ENCODE data around the gene FBXO44.

Gene FBXO44

GRCh38 chr1:11682287-11682771 lies 27.7 kb downstream of the FBXO44 start:
- H3K27me3 ChIP-seq (ENCODE audit: insufficient read depth, insufficient read length) = no peaks in the 10 kb centered on the region
- H3K4me3 ChIP-seq (ENCODE audit: insufficient read length, low read depth) = peak overlapping the region; percentile 37
- H3K4me1 ChIP-seq (ENCODE audit: insufficient read depth, insufficient read length) = peaks cover 7% of the 10 kb centered on the region
- TF ChIP-seq ZNF274 (IDR thresholded peaks at IDR 0.05; ENCODE audit: low read depth, low read length) (no peak), SUZ12 (IDR thresholded peaks at IDR 0.05; ENCODE audit: extremely low read depth, insufficient read depth, insufficient read length) (no peak), YY1 (IDR thresholded peaks at IDR 0.05; ENCODE audit: insufficient read depth, insufficient read length) (no peak)
- DNase-seq (ENCODE audit: low read depth, low spot score) = peak; percentile 84
- H3K36me3 ChIP-seq (ENCODE audit: insufficient read depth, insufficient read length, low read length) = peaks cover 9% of the 10 kb centered on the region
- H3K9ac ChIP-seq (ENCODE audit: insufficient read length, low read depth) = peak overlapping the region; percentile 77
- no peaks in the 10 kb centered on the region for H3K9me3 ChIP-seq (ENCODE audit: insufficient read depth, low read length)

- H3K9me3 ChIP-seq (ENCODE audit: insufficient read depth, low read length) = no peaks in the 10 kb centered on the region
- peaks cover 6% of the 10 kb centered on the region for H3K4me1 ChIP-seq (ENCODE audit: insufficient read depth, insufficient read length)
- H3K36me3 ChIP-seq (ENCODE audit: insufficient read depth, insufficient read length, low read length) = peaks cover 4% of the 10 kb centered on the region
- H3K4me3 ChIP-seq (ENCODE audit: insufficient read length, low read depth) = no peak overlapping the region
- no peak for DNase-seq (ENCODE audit: low read depth, low spot score)
- peak overlapping the region; percentile 62 for H3K9ac ChIP-seq (ENCODE audit: insufficient read length, low read depth)
- TF ChIP-seq YY1 (IDR thresholded peaks at IDR 0.05; ENCODE audit: insufficient read depth, insufficient read length) = no peak
- no peak for TF ChIP-seq SUZ12 (IDR thresholded peaks at IDR 0.05; ENCODE audit: extremely low read depth, insufficient read depth, insufficient read length)
- no peak for TF ChIP-seq ZNF274 (IDR thresholded peaks at IDR 0.05; ENCODE audit: low read depth, low read length)
- no peaks in the 10 kb centered on the region for H3K27me3 ChIP-seq (ENCODE audit: insufficient read depth, insufficient read length)
Measured at GRCh38 chr1:11682799-11683198, 28.1 kb downstream of the FBXO44 start.

GRCh38 chr1:11684070-11684469 lies 29.4 kb downstream of the FBXO44 start:
- no peak overlapping the region for H3K4me3 ChIP-seq (ENCODE audit: insufficient read length, low read depth)
- no peaks in the 10 kb centered on the region for H3K27me3 ChIP-seq (ENCODE audit: insufficient read depth, insufficient read length)
- peaks cover 10% of the 10 kb centered on the region for H3K4me1 ChIP-seq (ENCODE audit: insufficient read depth, insufficient read length)
- DNase-seq (ENCODE audit: low read depth, low spot score) = no peak
- H3K9ac ChIP-seq (ENCODE audit: insufficient read length, low read depth) = no peak overlapping the region
- peaks cover 4% of the 10 kb centered on the region for H3K36me3 ChIP-seq (ENCODE audit: insufficient read depth, insufficient read length, low read length)
- TF ChIP-seq YY1 (IDR thresholded peaks at IDR 0.05; ENCODE audit: insufficient read depth, insufficient read length) (no peak), ZNF274 (IDR thresholded peaks at IDR 0.05; ENCODE audit: low read depth, low read length) (no peak), SUZ12 (IDR thresholded peaks at IDR 0.05; ENCODE audit: extremely low read depth, insufficient read depth, insufficient read length) (no peak)
- no peaks in the 10 kb centered on the region for H3K9me3 ChIP-seq (ENCODE audit: insufficient read depth, low read length)

GRCh38 chr1:11685210-11685752 lies 30.6 kb downstream of the FBXO44 start:
- H3K4me1 ChIP-seq (ENCODE audit: insufficient read depth, insufficient read length) = peaks cover 10% of the 10 kb centered on the region
- no peaks in the 10 kb centered on the region for H3K27me3 ChIP-seq (ENCODE audit: insufficient read depth, insufficient read length)
- no peak for DNase-seq (ENCODE audit: low read depth, low spot score)
- no peaks in the 10 kb centered on the region for H3K36me3 ChIP-seq (ENCODE audit: insufficient read depth, insufficient read length, low read length)
- H3K9ac ChIP-seq (ENCODE audit: insufficient read length, low read depth) = no peak overlapping the region
- H3K4me3 ChIP-seq (ENCODE audit: insufficient read length, low read depth) = no peak overlapping the region
- H3K9me3 ChIP-seq (ENCODE audit: insufficient read depth, low read length) = no peaks in the 10 kb centered on the region
- no peak for TF ChIP-seq YY1 (IDR thresholded peaks at IDR 0.05; ENCODE audit: insufficient read depth, insufficient read length)
- TF ChIP-seq ZNF274 (IDR thresholded peaks at IDR 0.05; ENCODE audit: low read depth, low read length) = no peak
- no peak for TF ChIP-seq SUZ12 (IDR thresholded peaks at IDR 0.05; ENCODE audit: extremely low read depth, insufficient read depth, insufficient read length)

- peak overlapping the region; percentile 21 for H3K9ac ChIP-seq (ENCODE audit: insufficient read length, low read depth)
- H3K9me3 ChIP-seq (ENCODE audit: insufficient read depth, low read length) = no peaks in the 10 kb centered on the region
- no peak overlapping the region for H3K4me3 ChIP-seq (ENCODE audit: insufficient read length, low read depth)
- no peak for DNase-seq (ENCODE audit: low read depth, low spot score)
- no peak for TF ChIP-seq SUZ12 (IDR thresholded peaks at IDR 0.05; ENCODE audit: extremely low read depth, insufficient read depth, insufficient read length)
- TF ChIP-seq ZNF274 (IDR thresholded peaks at IDR 0.05; ENCODE audit: low read depth, low read length) = no peak
- TF ChIP-seq YY1 (IDR thresholded peaks at IDR 0.05; ENCODE audit: insufficient read depth, insufficient read length) = no peak
- H3K36me3 ChIP-seq (ENCODE audit: insufficient read depth, insufficient read length, low read length) = no peaks in the 10 kb centered on the region
- no peaks in the 10 kb centered on the region for H3K27me3 ChIP-seq (ENCODE audit: insufficient read depth, insufficient read length)
- peaks cover 5% of the 10 kb centered on the region for H3K4me1 ChIP-seq (ENCODE audit: insufficient read depth, insufficient read length)
Measured at GRCh38 chr1:11688506-11688905, 33.8 kb downstream of the FBXO44 start.

- Histone ChIP-seq H3K9ac (ENCODE audit: insufficient read length, low read depth) (peak overlapping the region; percentile 73), H3K9me3 (ENCODE audit: insufficient read depth, low read length) (no peaks in the 10 kb centered on the region), H3K4me3 (ENCODE audit: insufficient read length, low read depth) (peak overlapping the region; percentile 60), H3K36me3 (ENCODE audit: insufficient read depth, insufficient read length, low read length) (no peaks in the 10 kb centered on the region), H3K27me3 (ENCODE audit: insufficient read depth, insufficient read length) (no peaks in the 10 kb centered on the region), H3K4me1 (ENCODE audit: insufficient read depth, insufficient read length) (peaks cover 10% of the 10 kb centered on the region)
- TF ChIP-seq YY1 (IDR thresholded peaks at IDR 0.05; ENCODE audit: insufficient read depth, insufficient read length) (no peak), ZNF274 (IDR thresholded peaks at IDR 0.05; ENCODE audit: low read depth, low read length) (no peak), SUZ12 (IDR thresholded peaks at IDR 0.05; ENCODE audit: extremely low read depth, insufficient read depth, insufficient read length) (no peak)
- DNase-seq (ENCODE audit: low read depth, low spot score) = no peak
Measured at GRCh38 chr1:11690397-11691301, 36.0 kb downstream of the FBXO44 start.

- TF ChIP-seq SUZ12 (IDR thresholded peaks at IDR 0.05; ENCODE audit: extremely low read depth, insufficient read depth, insufficient read length) (no peak), ZNF274 (IDR thresholded peaks at IDR 0.05; ENCODE audit: low read depth, low read length) (no peak)
- H3K9ac ChIP-seq (ENCODE audit: insufficient read length, low read depth) = peak within 1 kb of the TSS; percentile 90
- no peak for DNase-seq (ENCODE audit: low read depth, low spot score)
- H3K36me3 ChIP-seq (ENCODE audit: insufficient read depth, insufficient read length, low read length) = no peaks in the 10 kb centered on the region
- H3K27me3 ChIP-seq (ENCODE audit: insufficient read depth, insufficient read length) = no peaks in the 10 kb centered on the region
- H3K4me3 ChIP-seq (ENCODE audit: insufficient read length, low read depth) = peak within 1 kb of the TSS; percentile 80
- H3K4me1 ChIP-seq (ENCODE audit: insufficient read depth, insufficient read length) = peaks cover 10% of the 10 kb centered on the region
- no peaks in the 10 kb centered on the region for H3K9me3 ChIP-seq (ENCODE audit: insufficient read depth, low read length)
Measured at GRCh38 chr1:11691302-11691914, 36.7 kb downstream of the FBXO44 start, which contains the start of gene DRAXIN. TSS of gene DRAXIN (plus strand) at chr1:11691710. CDS start at chr1:11706259, 14,549 bp downstream.

All from NT2/D1 (cell line).